ENCODE results near the gene VEGFD.

The VEGFD gene, protein sequence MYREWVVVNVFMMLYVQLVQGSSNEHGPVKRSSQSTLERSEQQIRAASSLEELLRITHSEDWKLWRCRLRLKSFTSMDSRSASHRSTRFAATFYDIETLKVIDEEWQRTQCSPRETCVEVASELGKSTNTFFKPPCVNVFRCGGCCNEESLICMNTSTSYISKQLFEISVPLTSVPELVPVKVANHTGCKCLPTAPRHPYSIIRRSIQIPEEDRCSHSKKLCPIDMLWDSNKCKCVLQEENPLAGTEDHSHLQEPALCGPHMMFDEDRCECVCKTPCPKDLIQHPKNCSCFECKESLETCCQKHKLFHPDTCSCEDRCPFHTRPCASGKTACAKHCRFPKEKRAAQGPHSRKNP

DNA sequence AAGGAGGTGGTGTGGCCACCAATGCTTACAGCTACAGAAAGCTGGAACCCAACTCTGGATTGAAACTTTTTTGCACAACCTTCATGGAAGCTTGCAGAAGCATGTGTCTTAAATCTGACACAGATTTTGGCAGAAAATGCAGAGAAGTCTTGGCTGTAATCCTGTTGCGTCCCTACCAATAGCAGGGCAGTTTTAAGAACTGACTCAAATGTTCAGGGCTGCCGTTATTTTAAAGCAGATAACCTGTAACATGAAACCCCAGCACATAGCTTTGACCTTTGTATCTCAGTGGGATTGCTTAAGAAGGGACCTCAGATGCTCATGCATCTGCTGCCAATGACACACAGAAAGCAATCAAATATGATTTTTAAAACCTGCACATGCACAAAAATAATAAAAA is at the start of gene VEGFD:
TSS of gene VEGFD (minus strand) at position 110 of the 400 bp plus-strand sequence. CDS start 467 bp downstream, outside the sequence.
- no peak within 1 kb of the TSS for H3K4me3 ChIP-seq (ENCODE audit: low read depth, low read length)
- TF ChIP-seq, protein P1, sequence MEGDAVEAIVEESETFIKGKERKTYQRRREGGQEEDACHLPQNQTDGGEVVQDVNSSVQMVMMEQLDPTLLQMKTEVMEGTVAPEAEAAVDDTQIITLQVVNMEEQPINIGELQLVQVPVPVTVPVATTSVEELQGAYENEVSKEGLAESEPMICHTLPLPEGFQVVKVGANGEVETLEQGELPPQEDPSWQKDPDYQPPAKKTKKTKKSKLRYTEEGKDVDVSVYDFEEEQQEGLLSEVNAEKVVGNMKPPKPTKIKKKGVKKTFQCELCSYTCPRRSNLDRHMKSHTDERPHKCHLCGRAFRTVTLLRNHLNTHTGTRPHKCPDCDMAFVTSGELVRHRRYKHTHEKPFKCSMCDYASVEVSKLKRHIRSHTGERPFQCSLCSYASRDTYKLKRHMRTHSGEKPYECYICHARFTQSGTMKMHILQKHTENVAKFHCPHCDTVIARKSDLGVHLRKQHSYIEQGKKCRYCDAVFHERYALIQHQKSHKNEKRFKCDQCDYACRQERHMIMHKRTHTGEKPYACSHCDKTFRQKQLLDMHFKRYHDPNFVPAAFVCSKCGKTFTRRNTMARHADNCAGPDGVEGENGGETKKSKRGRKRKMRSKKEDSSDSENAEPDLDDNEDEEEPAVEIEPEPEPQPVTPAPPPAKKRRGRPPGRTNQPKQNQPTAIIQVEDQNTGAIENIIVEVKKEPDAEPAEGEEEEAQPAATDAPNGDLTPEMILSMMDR (conservative IDR thresholded peaks at IDR 0.05; ENCODE audit: low read depth, low read length), result no peak
- peak; percentile 73 for DNase-seq (ENCODE audit: low read depth)

DNA sequence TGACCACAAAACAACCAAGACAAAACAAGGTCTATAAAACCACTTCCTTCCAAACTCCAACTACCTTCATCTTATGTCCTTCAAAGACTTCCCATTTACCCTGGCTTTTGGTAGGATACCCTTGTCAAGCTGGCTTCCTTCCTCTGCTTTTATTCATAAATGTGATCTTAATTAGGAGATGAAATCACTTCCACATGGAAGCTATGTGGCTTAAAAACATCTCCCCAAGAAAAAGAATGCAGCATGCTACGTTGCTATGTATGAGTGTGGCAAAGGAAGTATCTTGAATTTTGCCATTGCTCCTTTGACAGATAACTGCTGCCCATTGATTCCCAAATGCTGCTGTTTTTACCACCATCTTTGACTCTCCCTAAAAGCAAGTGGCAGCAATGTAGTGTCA is 46.4 kb upstream of the VEGFD start:
- TF ChIP-seq, protein P1 (conservative IDR thresholded peaks at IDR 0.05; ENCODE audit: low read depth, low read length), result no peak
- no peak overlapping the region for H3K4me3 ChIP-seq (ENCODE audit: low read depth, low read length)
- no peak for DNase-seq (ENCODE audit: low read depth)

DNA sequence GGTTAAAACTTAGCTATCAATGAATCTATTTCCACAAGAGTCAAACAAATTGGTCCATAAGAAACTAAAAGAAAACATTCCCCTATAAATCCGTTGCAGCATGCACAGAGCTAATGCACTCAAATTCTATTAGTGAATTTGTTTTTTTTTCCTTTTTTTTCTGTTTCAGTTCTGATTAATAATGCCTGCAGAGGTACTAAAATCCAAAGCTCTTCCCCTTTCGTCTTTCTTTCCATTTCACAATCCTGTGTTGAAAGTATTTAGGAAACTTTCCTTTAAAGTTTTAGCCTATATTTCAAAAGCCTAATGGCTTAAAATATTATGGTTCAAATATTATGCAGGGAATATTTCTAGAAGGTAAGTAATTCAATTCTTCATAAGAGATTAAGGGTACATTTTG is 45.9 kb upstream of the VEGFD start:
- TF ChIP-seq, protein P1 (conservative IDR thresholded peaks at IDR 0.05; ENCODE audit: low read depth, low read length), result no peak
- H3K4me3 ChIP-seq (ENCODE audit: low read depth, low read length), result no peak overlapping the region
- DNase-seq (ENCODE audit: low read depth), result no peak

DNA sequence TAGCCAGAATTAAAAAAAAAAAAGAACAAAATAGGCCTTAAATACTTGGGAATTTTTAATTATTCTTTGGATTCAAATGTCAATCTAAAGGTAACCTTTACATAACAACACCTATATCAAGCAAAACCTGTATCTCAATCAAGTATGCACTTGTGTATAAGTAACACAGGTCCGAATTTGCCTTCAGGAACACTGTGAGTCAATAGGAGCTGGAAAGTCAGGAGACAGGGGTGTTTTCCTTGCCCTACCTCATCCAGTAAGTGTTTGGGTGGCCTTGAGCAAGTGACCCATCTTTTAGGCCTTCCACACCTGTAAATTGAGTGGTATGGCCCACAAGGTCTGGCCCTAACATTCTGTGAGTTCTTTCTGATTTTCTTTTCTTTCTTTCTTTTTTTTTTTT is 40.8 kb upstream of the VEGFD start:
- DNase-seq (ENCODE audit: low read depth), result no peak
- TF ChIP-seq, protein P1 (conservative IDR thresholded peaks at IDR 0.05; ENCODE audit: low read depth, low read length), result no peak
- no peak overlapping the region for H3K4me3 ChIP-seq (ENCODE audit: low read depth, low read length)

DNA sequence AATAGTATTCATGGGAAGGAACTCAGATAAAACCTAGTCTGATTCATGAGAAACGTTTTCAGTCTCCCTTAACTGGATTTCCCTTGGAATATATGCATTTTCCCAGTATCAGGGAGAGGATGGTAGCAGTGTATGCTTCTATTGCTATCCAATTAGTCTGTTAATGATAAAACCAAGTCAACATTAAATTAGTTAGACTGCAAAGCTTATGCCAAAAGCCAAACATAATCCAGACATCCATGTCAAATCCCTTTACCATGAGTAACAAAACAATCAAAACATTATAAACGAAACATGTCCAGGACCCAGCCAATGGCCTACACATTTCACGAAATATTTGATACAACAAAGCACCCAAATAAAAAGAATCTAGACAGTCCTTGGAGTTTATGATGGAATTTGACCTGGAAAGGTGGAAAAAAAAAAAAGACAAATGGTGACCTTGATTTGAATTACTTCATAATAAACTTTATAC is 34.5 kb upstream of the VEGFD start:
- DNase-seq (ENCODE audit: low read depth), result no peak
- TF ChIP-seq, protein P1 (conservative IDR thresholded peaks at IDR 0.05; ENCODE audit: low read depth, low read length), result no peak
- H3K4me3 ChIP-seq (ENCODE audit: low read depth, low read length), result no peak overlapping the region

DNA sequence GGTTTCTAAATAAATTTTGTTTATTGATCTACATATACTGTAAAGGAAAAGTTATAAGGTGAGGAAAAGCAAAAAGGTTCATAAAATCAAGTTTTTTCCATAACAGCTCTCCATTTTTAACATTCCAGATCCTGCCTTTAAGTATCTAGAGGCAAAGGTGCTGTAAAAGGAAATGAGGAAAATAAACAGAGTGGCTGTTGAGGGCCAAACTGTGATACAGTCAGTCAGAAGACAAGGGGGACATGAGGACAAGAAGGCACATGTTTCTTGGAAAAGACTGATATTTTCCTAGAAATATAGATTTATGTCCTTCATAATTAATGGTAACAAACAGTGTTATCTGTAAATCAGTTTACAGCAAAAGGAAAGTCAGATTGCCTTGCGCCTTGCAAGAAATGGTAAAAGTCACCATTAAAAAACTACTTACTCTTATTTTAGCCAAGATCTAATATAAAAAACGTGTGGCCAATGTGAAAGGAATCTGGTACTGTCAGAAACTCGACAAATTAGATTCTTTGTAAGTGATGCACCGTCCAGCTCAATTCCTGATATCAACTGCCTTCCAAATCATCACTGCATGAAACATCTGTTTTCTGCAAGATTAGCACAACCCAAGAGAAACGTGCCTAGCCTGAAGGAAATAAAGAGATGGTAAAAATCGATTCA is 34.0 kb upstream of the VEGFD start:
- TF ChIP-seq, protein P1 (conservative IDR thresholded peaks at IDR 0.05; ENCODE audit: low read depth, low read length), result no peak
- no peak overlapping the region for H3K4me3 ChIP-seq (ENCODE audit: low read depth, low read length)
- DNase-seq (ENCODE audit: low read depth), result no peak

Data from choroid plexus epithelial cell (primary cell).